GM23338 (cell line): ENCODE results near the gene PHACTR1. TPM values are rescaled to one million over a fixed set of nuclear protein-coding genes. Genes with fewer than 3 reads are reported as not detected.

Experiments used
- ATAC-seq: fragments of 200-7000 bp; cut with Tn5 transposase; 3 replicates; pipeline ENCODE4 v1.9.1; 2020
- DNase-seq: peaks from one replicate; pipeline ENCODE4 v3.0.0-alpha.2; 2015; ENCODE audit warnings: low spot score
- H2AFZ ChIP-seq: fragments of 200-600 bp; sonication (generic); 2 replicates; pipeline ENCODE4 v1.8.0; 2016; ENCODE audit warnings: antibody characterized with exemption, mild to moderate bottlenecking, moderate library complexity
- H3F3A ChIP-seq: fragments of 200-600 bp; sonication (generic); replicated peaks from 2 replicates; pipeline ENCODE4 v1.8.0; 2017; ENCODE audit warnings: antibody characterized with exemption, mixed run types, low read depth
- H3K27ac ChIP-seq: fragments of 200-600 bp; sonication (generic); 2 replicates; pipeline ENCODE4 v1.6.1; 2016; ENCODE audit warnings: low read depth
- H3K27me3 ChIP-seq: fragments of 200-600 bp; sonication (generic); 2 replicates; pipeline ENCODE4 v1.8.0; 2016; ENCODE audit warnings: mild to moderate bottlenecking, mixed run types, moderate library complexity; ENCODE audit not compliant: insufficient read depth
- H3K36me3 ChIP-seq: fragments of 200-600 bp; sonication (generic); 2 replicates; pipeline ENCODE4 v1.8.0; 2016; ENCODE audit warnings: mild to moderate bottlenecking; ENCODE audit not compliant: insufficient read depth
- H3K4me1 ChIP-seq: fragments of 200-600 bp; sonication (generic); 2 replicates; pipeline ENCODE4 v1.8.0; 2016; ENCODE audit warnings: mild to moderate bottlenecking, moderate library complexity; ENCODE audit not compliant: insufficient read depth
- H3K4me2 ChIP-seq: fragments of 200-600 bp; sonication (generic); 2 replicates; pipeline ENCODE4 v1.7.1; 2017; ENCODE audit warnings: mixed run types
- H3K4me3 ChIP-seq: fragments of 200-600 bp; sonication (generic); 2 replicates; pipeline ENCODE4 v1.6.1; 2016; ENCODE audit warnings: mixed run types
- H3K79me2 ChIP-seq: fragments of 200-600 bp; sonication (generic); replicated peaks from 2 replicates; pipeline ENCODE4 v1.8.0; 2017; ENCODE audit warnings: mild to moderate bottlenecking; ENCODE audit not compliant: insufficient read depth
- H3K9me2 ChIP-seq: fragments of 200-600 bp; sonication (generic); 2 replicates; pipeline ENCODE4 v1.8.0; 2017; ENCODE audit not compliant: insufficient read depth
- H4K20me1 ChIP-seq: fragments of 200-600 bp; sonication (generic); replicated peaks from 2 replicates; pipeline ENCODE4 v1.8.0; 2017; ENCODE audit warnings: mild to moderate bottlenecking; ENCODE audit not compliant: insufficient read depth
- H3K27ac Mint-ChIP-seq: 2 replicates; pipeline ENCODE4 v1.8.0; 2020; ENCODE audit warnings: inconsistent platforms, mild to moderate bottlenecking, moderate library complexity, mixed read lengths
- H3K27me3 Mint-ChIP-seq: 3 replicates; pipeline ENCODE4 v1.8.0; 2022; ENCODE audit warnings: low read depth, mild to moderate bottlenecking, moderate library complexity, mixed read lengths, inconsistent platforms; ENCODE audit not compliant: insufficient read depth, poor library complexity
- H3K36me3 Mint-ChIP-seq: 3 replicates; pipeline ENCODE4 v1.8.0; 2021; ENCODE audit warnings: low read depth, mild to moderate bottlenecking, inconsistent platforms, moderate library complexity, mixed read lengths
- H3K4me1 Mint-ChIP-seq: 3 replicates; pipeline ENCODE4 v1.8.0; 2020; ENCODE audit warnings: mild to moderate bottlenecking, inconsistent platforms, mixed read lengths
- H3K4me3 Mint-ChIP-seq: 3 replicates; pipeline ENCODE4 v1.8.0; 2021; ENCODE audit warnings: moderate library complexity, mild to moderate bottlenecking, inconsistent platforms, mixed read lengths
- H3K9me3 Mint-ChIP-seq: 3 replicates; pipeline ENCODE4 v1.8.0; 2020; ENCODE audit warnings: moderate library complexity, mild to moderate bottlenecking, inconsistent platforms, mixed read lengths
- CREB1 ChIP-seq: fragments of 250-450 bp; sonication (Bioruptor Pico); IDR thresholded peaks from 2 replicates; pipeline ENCODE4 v1.5.0; 2020; ENCODE audit warnings: low read depth, mild to moderate bottlenecking, moderate library complexity
- CTCF ChIP-seq, 2 experiments: fragments of 200-600 bp in 1 of 2; sonication (generic) in 1 of 2; conservative IDR thresholded peaks; 2 replicates each; pipeline versions ENCODE4 v1.5.1 to v1.6.1; 2016 to 2017; ENCODE audit warnings: antibody characterized with exemption in 2 of 2, low read depth in 2 of 2, mild to moderate bottlenecking in 2 of 2, moderate library complexity in 1 of 2
- ETS1 ChIP-seq: IDR thresholded peaks from 2 replicates; pipeline ENCODE4 v1.6.1; 2016; ENCODE audit warnings: antibody characterized with exemption
- EZH2 ChIP-seq: fragments of 200-600 bp; sonication (generic); IDR thresholded peaks from one replicate; pipeline ENCODE4 v1.8.0; 2017; ENCODE audit warnings: antibody characterized with exemption, mild to moderate bottlenecking, low read depth; ENCODE audit not compliant: unreplicated experiment
- EZH2phosphoT487 ChIP-seq: fragments of 200-600 bp; sonication (generic); IDR thresholded peaks from one replicate; pipeline ENCODE4 v1.8.1; 2018; ENCODE audit warnings: antibody characterized with exemption; ENCODE audit not compliant: unreplicated experiment
- JUNB ChIP-seq: IDR thresholded peaks from one replicate; pipeline ENCODE4 v1.6.1; 2016; ENCODE audit warnings: antibody characterized with exemption; ENCODE audit not compliant: unreplicated experiment
- NANOG ChIP-seq: IDR thresholded peaks from 2 replicates; pipeline ENCODE4 v1.6.1; 2016; ENCODE audit warnings: antibody characterized with exemption, borderline replicate concordance
- POLR2AphosphoS5 ChIP-seq: IDR thresholded peaks from 2 replicates; pipeline ENCODE4 v1.6.1; 2016; ENCODE audit warnings: antibody characterized with exemption, low read depth
- REST ChIP-seq: IDR thresholded peaks from one replicate; pipeline ENCODE4 v1.6.1; 2018; ENCODE audit warnings: antibody characterized with exemption; ENCODE audit not compliant: unreplicated experiment
- STAT1 ChIP-seq: IDR thresholded peaks from one replicate; pipeline ENCODE4 v1.6.1; 2016; ENCODE audit warnings: antibody characterized with exemption; ENCODE audit not compliant: unreplicated experiment
- ZNF114 ChIP-seq: fragments of 250-450 bp; sonication (Bioruptor Pico); IDR thresholded peaks from 2 replicates; pipeline ENCODE4 v1.5.0; 2020; ENCODE audit warnings: mild to moderate bottlenecking, moderate library complexity
- ZNF331 ChIP-seq: fragments of 250-450 bp; sonication (Bioruptor Pico); IDR thresholded peaks from 2 replicates; pipeline ENCODE4 v1.5.0; 2020; ENCODE audit warnings: low read depth, mild to moderate bottlenecking, moderate library complexity
- polyA plus RNA-seq: library from polyadenylated mRNA; unstranded; fragments of >200 nt; fragmentation: Nextera tagmentation; extraction: Ambion mirVana; gene quantifications from 2 replicates; pipeline ENCODE4 v1.2.1, GENCODE V29; 2016
- total RNA-seq: library from RNA; depleted of rRNA; stranded (reverse); fragments of >200 nt; shearing (Covaris generic); gene quantifications from 2 replicates; pipeline ENCODE4 v1.2.3, GENCODE V29; 2014
- TF ChIP-seq, protein P1 (sequence below): fragments of 250-450 bp; sonication (Bioruptor Pico); IDR thresholded peaks from 2 replicates; pipeline ENCODE4 v1.5.0; 2020; ENCODE audit warnings: mild to moderate bottlenecking, moderate library complexity

PHACTR1 gene
- total and polyA plus RNA-seq, 2 experiments from 2014 or later, result 5.9 to 19.3 TPM

- no peak for TF ChIP-seq EZH2
Measured at GRCh38 chr6:12875051-12875450, 158.5 kb downstream of the PHACTR1 start (continued).

DNA sequence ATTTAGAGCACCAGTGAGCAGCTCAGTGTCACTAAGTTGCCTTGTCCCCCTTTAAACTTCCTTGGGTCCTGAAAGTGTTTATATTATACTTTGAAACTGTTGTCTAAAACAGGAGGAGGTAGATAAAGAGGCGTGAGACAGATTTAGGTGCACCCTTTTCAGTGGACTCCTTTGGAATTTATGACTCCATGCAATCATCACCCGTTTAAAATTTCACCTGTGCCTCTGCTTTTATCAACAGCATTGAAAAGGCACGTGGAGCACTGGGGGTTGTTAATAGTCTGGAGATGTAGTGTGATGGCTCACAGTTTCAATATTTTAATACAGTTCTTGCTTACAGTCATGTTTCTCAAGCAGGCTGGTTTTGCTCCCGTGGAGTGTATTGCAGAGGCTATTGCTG is 162.2 kb downstream of the PHACTR1 start:
- no peaks in the 10 kb centered on the region; the same call in 1 of the 2 replicates for H4K20me1 ChIP-seq
- H3K79me2 ChIP-seq, result no peaks in the 10 kb centered on the region
- H3K9me3 Mint-ChIP-seq, result no peaks in the 10 kb centered on the region
- no peaks in the 10 kb centered on the region for H3K36me3 ChIP-seq
- no peak overlapping the region for H3K27ac ChIP-seq
- no peak overlapping the region for H3K4me3 ChIP-seq
- ATAC-seq (no peak), DNase-seq (no peak)
- no peaks in the 10 kb centered on the region for H3K27me3 ChIP-seq
- H3K27ac Mint-ChIP-seq, result no peak overlapping the region
- H3K4me1 ChIP-seq, result peaks cover 12% of the 10 kb centered on the region
- no peak overlapping the region for H3K4me3 Mint-ChIP-seq
- H3K27me3 Mint-ChIP-seq, result peaks cover 1% of the 10 kb centered on the region
- H3K36me3 Mint-ChIP-seq, result no peaks in the 10 kb centered on the region
- no peaks in the 10 kb centered on the region for H3F3A ChIP-seq
- H3K4me1 Mint-ChIP-seq, result peaks cover 13% of the 10 kb centered on the region
- TF ChIP-seq NANOG (no peak), POLR2AphosphoS5 (no peak), ZNF331 (CRISPR knock-in tag) (no peak), EZH2 (no peak), CTCF (conservative IDR thresholded peaks at IDR 0.05; ENCODE audit: low read depth in 2 of 2) (no peak), CREB1 (no peak), ZNF114 (CRISPR knock-in tag) (no peak), STAT1 (no peak), ETS1 (no peak), REST (no peak), JUNB (no peak), EZH2phosphoT487 (no peak)
- TF ChIP-seq, protein P1, sequence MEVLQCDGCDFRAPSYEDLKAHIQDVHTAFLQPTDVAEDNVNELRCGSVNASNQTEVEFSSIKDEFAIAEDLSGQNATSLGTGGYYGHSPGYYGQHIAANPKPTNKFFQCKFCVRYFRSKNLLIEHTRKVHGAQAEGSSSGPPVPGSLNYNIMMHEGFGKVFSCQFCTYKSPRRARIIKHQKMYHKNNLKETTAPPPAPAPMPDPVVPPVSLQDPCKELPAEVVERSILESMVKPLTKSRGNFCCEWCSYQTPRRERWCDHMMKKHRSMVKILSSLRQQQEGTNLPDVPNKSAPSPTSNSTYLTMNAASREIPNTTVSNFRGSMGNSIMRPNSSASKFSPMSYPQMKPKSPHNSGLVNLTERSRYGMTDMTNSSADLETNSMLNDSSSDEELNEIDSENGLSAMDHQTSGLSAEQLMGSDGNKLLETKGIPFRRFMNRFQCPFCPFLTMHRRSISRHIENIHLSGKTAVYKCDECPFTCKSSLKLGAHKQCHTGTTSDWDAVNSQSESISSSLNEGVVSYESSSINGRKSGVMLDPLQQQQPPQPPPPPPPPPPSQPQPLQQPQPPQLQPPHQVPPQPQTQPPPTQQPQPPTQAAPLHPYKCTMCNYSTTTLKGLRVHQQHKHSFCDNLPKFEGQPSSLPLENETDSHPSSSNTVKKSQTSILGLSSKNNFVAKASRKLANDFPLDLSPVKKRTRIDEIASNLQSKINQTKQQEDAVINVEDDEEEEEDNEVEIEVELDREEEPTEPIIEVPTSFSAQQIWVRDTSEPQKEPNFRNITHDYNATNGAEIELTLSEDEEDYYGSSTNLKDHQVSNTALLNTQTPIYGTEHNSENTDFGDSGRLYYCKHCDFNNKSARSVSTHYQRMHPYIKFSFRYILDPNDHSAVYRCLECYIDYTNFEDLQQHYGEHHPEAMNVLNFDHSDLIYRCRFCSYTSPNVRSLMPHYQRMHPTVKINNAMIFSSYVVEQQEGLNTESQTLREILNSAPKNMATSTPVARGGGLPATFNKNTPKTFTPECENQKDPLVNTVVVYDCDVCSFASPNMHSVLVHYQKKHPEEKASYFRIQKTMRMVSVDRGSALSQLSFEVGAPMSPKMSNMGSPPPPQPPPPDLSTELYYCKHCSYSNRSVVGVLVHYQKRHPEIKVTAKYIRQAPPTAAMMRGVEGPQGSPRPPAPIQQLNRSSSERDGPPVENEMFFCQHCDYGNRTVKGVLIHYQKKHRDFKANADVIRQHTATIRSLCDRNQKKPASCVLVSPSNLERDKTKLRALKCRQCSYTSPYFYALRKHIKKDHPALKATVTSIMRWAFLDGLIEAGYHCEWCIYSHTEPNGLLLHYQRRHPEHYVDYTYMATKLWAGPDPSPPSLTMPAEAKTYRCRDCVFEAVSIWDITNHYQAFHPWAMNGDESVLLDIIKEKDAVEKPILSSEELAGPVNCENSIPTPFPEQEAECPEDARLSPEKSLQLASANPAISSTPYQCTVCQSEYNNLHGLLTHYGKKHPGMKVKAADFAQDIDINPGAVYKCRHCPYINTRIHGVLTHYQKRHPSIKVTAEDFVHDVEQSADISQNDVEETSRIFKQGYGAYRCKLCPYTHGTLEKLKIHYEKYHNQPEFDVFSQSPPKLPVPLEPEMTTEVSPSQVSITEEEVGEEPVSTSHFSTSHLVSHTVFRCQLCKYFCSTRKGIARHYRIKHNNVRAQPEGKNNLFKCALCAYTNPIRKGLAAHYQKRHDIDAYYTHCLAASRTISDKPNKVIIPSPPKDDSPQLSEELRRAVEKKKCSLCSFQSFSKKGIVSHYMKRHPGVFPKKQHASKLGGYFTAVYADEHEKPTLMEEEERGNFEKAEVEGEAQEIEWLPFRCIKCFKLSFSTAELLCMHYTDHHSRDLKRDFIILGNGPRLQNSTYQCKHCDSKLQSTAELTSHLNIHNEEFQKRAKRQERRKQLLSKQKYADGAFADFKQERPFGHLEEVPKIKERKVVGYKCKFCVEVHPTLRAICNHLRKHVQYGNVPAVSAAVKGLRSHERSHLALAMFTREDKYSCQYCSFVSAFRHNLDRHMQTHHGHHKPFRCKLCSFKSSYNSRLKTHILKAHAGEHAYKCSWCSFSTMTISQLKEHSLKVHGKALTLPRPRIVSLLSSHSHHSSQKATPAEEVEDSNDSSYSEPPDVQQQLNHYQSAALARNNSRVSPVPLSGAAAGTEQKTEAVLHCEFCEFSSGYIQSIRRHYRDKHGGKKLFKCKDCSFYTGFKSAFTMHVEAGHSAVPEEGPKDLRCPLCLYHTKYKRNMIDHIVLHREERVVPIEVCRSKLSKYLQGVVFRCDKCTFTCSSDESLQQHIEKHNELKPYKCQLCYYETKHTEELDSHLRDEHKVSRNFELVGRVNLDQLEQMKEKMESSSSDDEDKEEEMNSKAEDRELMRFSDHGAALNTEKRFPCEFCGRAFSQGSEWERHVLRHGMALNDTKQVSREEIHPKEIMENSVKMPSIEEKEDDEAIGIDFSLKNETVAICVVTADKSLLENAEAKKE (CRISPR knock-in tag), result no peak
- H3K9me2 ChIP-seq, result no peaks in the 10 kb centered on the region
- H2AFZ ChIP-seq, result no peak overlapping the region
- H3K4me2 ChIP-seq, result no peak overlapping the region
